K562 (cell line): ENCODE measurements around the gene CALML4. TPM values are rescaled to one million over a fixed set of nuclear protein-coding genes. Genes with fewer than 3 reads are reported as not detected.

Experiments used
- ARID1B ChIP-seq: fragments of 450-650 bp; IDR thresholded peaks from 2 replicates; pipeline ENCODE4 v1.6.1; 2016; ENCODE audit warnings: antibody characterized with exemption, mild to moderate bottlenecking, inconsistent platforms
- BCOR ChIP-seq: fragments of 450-650 bp; IDR thresholded peaks from 2 replicates; pipeline ENCODE4 v1.6.1; 2016
- BRD9 ChIP-seq: fragments of 450-650 bp; IDR thresholded peaks from 2 replicates; pipeline ENCODE4 v1.6.1; 2018; ENCODE audit warnings: low read depth; ENCODE audit not compliant: partially characterized antibody
- BRF1 ChIP-seq: IDR thresholded peaks from 3 replicates; pipeline ENCODE4 v1.6.1; 2011; ENCODE audit warnings: borderline replicate concordance, mild to moderate bottlenecking; ENCODE audit not compliant: insufficient read length; ENCODE audit errors: extremely low read depth
- ERF ChIP-seq: fragments of 450-650 bp; formaldehyde crosslinking; IDR thresholded peaks from 2 replicates; pipeline ENCODE4 v1.4.0; 2020; ENCODE audit warnings: mild to moderate bottlenecking, mixed read lengths
- ESRRB ChIP-seq: fragments of 250-450 bp; sonication (Bioruptor Pico); IDR thresholded peaks from 2 replicates; pipeline ENCODE4 v1.5.0; 2020; ENCODE audit warnings: mild to moderate bottlenecking, moderate library complexity, borderline replicate concordance
- KDM4B ChIP-seq, 2 experiments: fragments of 450-650 bp in 1 of 2; sonication (generic) in 1 of 2; IDR thresholded peaks; 2 replicates each; pipeline ENCODE4 v1.6.1; 2016 to 2017; ENCODE audit warnings: borderline replicate concordance in 2 of 2, antibody characterized with exemption in 1 of 2, low read depth in 1 of 2, mild to moderate bottlenecking in 1 of 2
- KLF16 ChIP-seq: IDR thresholded peaks from 2 replicates; pipeline ENCODE4 v1.6.1; 2016; ENCODE audit warnings: antibody characterized with exemption
- L3MBTL2 ChIP-seq: fragments of 450-650 bp; IDR thresholded peaks from 2 replicates; pipeline ENCODE4 v1.6.1; 2016; ENCODE audit warnings: mild to moderate bottlenecking, moderate library complexity
- MCM3 ChIP-seq: fragments of 450-650 bp; IDR thresholded peaks from 2 replicates; pipeline ENCODE4 v1.6.1; 2016
- MTA3 ChIP-seq: fragments of 450-650 bp; formaldehyde crosslinking; IDR thresholded peaks from 2 replicates; pipeline ENCODE4 v1.6.1; 2017; ENCODE audit warnings: mild to moderate bottlenecking, borderline replicate concordance
- OTX1 ChIP-seq: fragments of 450-650 bp; formaldehyde crosslinking; IDR thresholded peaks from 2 replicates; pipeline ENCODE4 v1.4.0; 2022; ENCODE audit warnings: mild to moderate bottlenecking
- PHF21A ChIP-seq: fragments of 450-650 bp; IDR thresholded peaks from 2 replicates; pipeline ENCODE4 v1.6.1; 2017; ENCODE audit warnings: low read depth, borderline replicate concordance
- PKNOX1 ChIP-seq: fragments of 450-650 bp; IDR thresholded peaks from 2 replicates; pipeline ENCODE4 v1.6.1; 2016
- RB1 ChIP-seq: fragments of 450-650 bp; IDR thresholded peaks from 2 replicates; pipeline ENCODE4 v1.6.1; 2017; ENCODE audit warnings: low read depth, mild to moderate bottlenecking
- SMC3 ChIP-seq: conservative IDR thresholded peaks from 2 replicates; pipeline ENCODE4 v1.6.1; 2011; ENCODE audit warnings: low read depth, low read length, improper control_type of control experiment; ENCODE audit not compliant: insufficient read depth
- ZFP30 ChIP-seq: fragments of 250-450 bp; sonication (Bioruptor Pico); IDR thresholded peaks from 2 replicates; pipeline ENCODE4 v1.8.0; 2022; ENCODE audit warnings: moderate library complexity, mild to moderate bottlenecking, inconsistent platforms, borderline replicate concordance
- ZNF174 ChIP-seq: fragments of 250-450 bp; sonication (Bioruptor Pico); IDR thresholded peaks from 2 replicates; pipeline ENCODE4 v1.4.0; 2020; ENCODE audit warnings: mild to moderate bottlenecking
- ZNF431 ChIP-seq: sonication (generic); formaldehyde crosslinking; IDR thresholded peaks from 2 replicates; pipeline ENCODE4 v1.8.0; 2022; ENCODE audit warnings: mild to moderate bottlenecking, missing genetic modification reagents
- ZNF586 ChIP-seq: fragments of 450-650 bp; formaldehyde crosslinking; conservative IDR thresholded peaks from 2 replicates; pipeline ENCODE4 v1.4.0; 2020; ENCODE audit warnings: mild to moderate bottlenecking, moderate library complexity
- polyA plus RNA-seq, 8 experiments: library from polyadenylated mRNA; depleted of rRNA in 4 of 8; stranded (reverse) in 5 of 8; unstranded in 3 of 8; fragments of >200 nt; fragmentation: Nextera tagmentation in 2 of 8; fragmentation: Illumina TruSeq in 1 of 8; extraction: Ambion mirVana in 2 of 8; extraction: Trizol in 1 of 8; gene quantifications; 2 replicates each; pipeline versions ENCODE4 v1.2.1 to v1.2.3, GENCODE V29; 2011 to 2014; ENCODE audit warnings: inconsistent platforms in 1 of 8, missing spikeins in 1 of 8
- total RNA-seq, 7 experiments: library from RNA; depleted of rRNA in 6 of 7; stranded (reverse); fragments of >200 nt in 6 of 7; fragmentation: Illumina TruSeq in 2 of 7; extraction: Trizol in 2 of 7; gene quantifications; 2 replicates each; pipeline versions ENCODE4 v1.2.1 to v1.2.3, GENCODE V29; 2011 to 2021; ENCODE audit warnings: low replicate concordance in 1 of 7
- TF ChIP-seq, protein P1 (sequence below): sonication (generic); formaldehyde crosslinking; IDR thresholded peaks from 2 replicates; pipeline ENCODE4 v1.8.0; 2022; ENCODE audit warnings: mild to moderate bottlenecking, missing genetic modification reagents, borderline replicate concordance
- TF ChIP-seq, protein P2 (sequence below): fragments of 450-650 bp; formaldehyde crosslinking; IDR thresholded peaks from 2 replicates; pipeline ENCODE4 v1.4.0; 2022; ENCODE audit warnings: mild to moderate bottlenecking, moderate library complexity
- TF ChIP-seq, protein P3 (sequence below): fragments of 250-450 bp; sonication (Bioruptor Pico); IDR thresholded peaks from 2 replicates; pipeline ENCODE4 v1.9.0; 2021; ENCODE audit warnings: mild to moderate bottlenecking, inconsistent platforms

CALML4 gene
- total and polyA plus RNA-seq, 9 of the 15 experiments (the other 6 are each of a cell fraction or from before 2014, with no cell fraction given), result 2.8 to 30.6 (median 15.5) TPM

DNA sequence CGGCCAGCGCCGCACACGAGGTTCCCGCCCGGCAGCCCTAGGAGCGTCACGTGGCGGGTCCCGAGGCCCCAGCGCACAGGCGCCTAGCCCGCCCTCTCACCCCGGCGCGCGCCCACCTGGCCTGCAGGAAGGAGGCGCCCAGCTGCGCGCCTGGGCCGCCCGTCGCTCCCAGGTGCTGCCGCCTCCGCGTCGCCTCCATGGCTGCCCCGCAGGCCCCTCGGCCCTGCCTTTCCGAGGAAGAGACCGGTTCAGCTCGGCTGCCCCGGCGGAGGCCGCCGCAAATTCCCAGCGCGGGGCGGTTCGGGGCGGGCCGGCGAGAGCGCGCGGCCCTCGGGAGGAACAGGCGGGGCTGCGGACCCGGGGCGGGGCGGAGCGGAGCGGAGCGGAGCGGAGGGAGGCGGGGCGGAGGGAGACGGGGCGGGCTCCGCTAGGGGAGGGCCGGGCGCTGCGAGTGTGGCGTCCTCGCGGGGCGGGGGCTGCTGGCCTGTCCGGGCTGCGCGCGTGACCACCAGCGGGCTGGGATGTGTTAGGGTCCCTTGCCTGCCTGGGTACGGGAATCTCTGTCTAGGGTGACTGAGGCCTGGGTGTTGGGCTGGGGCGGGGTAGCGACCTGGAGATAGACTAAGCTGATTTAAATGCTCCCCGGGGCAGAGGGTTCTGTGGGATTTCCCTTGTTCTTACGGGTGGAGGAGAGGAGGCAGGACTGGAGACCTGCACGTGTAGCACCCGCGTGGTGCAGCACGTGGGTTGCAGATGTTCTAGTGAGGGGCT is 24.4 kb upstream of the CALML4 start, which contains the start of gene CLN6 (continued):
- TF ChIP-seq BRD9 (no peak), ZNF174 (CRISPR knock-in tag) (no peak), ZNF586 (CRISPR knock-in tag) (no peak), ZFP30 (CRISPR knock-in tag) (no peak), BRF1 (no peak), L3MBTL2 (peak; percentile 98), ZNF431 (CRISPR knock-in tag) (no peak; the same call in none of the 2 replicates), RB1 (peak; percentile 96), ERF (0 out of 2 replicates have a peak, but pooled peaks have one; percentile 22), SMC3 (0 out of 2 replicates have a peak, but pooled peaks have one; percentile 5), BCOR (0 out of 2 replicates have a peak, but pooled peaks have one; percentile 24), OTX1 (CRISPR knock-in tag) (peak; percentile 64), MTA3 (peak; percentile 75), PHF21A (no peak), PKNOX1 (no peak), MCM3 (no peak), KDM4B (IDR thresholded peaks at IDR 0.05; ENCODE audit: borderline replicate concordance in 2 of 2, low read depth in 1 of 2) (peak in 1 of 2 experiments; percentile 38; a peak in 1 of 4 replicates), ESRRB (CRISPR knock-in tag) (no peak), ARID1B (peak; percentile 47; the same call in 1 of the 2 replicates), KLF16 (peak; percentile 81)
- TF ChIP-seq, protein P1, sequence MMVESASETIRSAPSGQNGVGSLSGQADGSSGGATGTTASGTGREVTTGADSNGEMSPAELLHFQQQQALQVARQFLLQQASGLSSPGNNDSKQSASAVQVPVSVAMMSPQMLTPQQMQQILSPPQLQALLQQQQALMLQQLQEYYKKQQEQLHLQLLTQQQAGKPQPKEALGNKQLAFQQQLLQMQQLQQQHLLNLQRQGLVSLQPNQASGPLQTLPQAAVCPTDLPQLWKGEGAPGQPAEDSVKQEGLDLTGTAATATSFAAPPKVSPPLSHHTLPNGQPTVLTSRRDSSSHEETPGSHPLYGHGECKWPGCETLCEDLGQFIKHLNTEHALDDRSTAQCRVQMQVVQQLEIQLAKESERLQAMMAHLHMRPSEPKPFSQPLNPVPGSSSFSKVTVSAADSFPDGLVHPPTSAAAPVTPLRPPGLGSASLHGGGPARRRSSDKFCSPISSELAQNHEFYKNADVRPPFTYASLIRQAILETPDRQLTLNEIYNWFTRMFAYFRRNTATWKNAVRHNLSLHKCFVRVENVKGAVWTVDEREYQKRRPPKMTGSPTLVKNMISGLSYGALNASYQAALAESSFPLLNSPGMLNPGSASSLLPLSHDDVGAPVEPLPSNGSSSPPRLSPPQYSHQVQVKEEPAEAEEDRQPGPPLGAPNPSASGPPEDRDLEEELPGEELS (CRISPR knock-in tag), result no peak; the same call in 1 of the 2 replicates
- TF ChIP-seq, protein P2, sequence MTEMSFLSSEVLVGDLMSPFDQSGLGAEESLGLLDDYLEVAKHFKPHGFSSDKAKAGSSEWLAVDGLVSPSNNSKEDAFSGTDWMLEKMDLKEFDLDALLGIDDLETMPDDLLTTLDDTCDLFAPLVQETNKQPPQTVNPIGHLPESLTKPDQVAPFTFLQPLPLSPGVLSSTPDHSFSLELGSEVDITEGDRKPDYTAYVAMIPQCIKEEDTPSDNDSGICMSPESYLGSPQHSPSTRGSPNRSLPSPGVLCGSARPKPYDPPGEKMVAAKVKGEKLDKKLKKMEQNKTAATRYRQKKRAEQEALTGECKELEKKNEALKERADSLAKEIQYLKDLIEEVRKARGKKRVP (CRISPR knock-in tag), result no peak
- TF ChIP-seq, protein P3, sequence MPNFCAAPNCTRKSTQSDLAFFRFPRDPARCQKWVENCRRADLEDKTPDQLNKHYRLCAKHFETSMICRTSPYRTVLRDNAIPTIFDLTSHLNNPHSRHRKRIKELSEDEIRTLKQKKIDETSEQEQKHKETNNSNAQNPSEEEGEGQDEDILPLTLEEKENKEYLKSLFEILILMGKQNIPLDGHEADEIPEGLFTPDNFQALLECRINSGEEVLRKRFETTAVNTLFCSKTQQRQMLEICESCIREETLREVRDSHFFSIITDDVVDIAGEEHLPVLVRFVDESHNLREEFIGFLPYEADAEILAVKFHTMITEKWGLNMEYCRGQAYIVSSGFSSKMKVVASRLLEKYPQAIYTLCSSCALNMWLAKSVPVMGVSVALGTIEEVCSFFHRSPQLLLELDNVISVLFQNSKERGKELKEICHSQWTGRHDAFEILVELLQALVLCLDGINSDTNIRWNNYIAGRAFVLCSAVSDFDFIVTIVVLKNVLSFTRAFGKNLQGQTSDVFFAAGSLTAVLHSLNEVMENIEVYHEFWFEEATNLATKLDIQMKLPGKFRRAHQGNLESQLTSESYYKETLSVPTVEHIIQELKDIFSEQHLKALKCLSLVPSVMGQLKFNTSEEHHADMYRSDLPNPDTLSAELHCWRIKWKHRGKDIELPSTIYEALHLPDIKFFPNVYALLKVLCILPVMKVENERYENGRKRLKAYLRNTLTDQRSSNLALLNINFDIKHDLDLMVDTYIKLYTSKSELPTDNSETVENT (CRISPR knock-in tag), result peak; percentile 70; the same call in 1 of the 2 replicates
